Measurements from ENCODE around the gene RHBDF2.
"Not testable (repeated sequence)": the region's sequence is repeated elsewhere in the genome, so short reads cannot be mapped to it uniquely, and the experiment has no call there.

RHBDF2 gene

GRCh38 chr17:76517638-76518038, 16.4 kb upstream of the RHBDF2 start:
- H3K27me3 ChIP-seq (ENCODE audit: control insufficient read depth, insufficient read depth, low read length), result no peaks in the 10 kb centered on the region
- H3K27ac ChIP-seq (ENCODE audit: low read length), result no peak overlapping the region
- H3K36me3 ChIP-seq (ENCODE audit: control insufficient read depth, low read depth, low read length), result no peaks in the 10 kb centered on the region
- no peaks in the 10 kb centered on the region for H3K9me3 ChIP-seq (ENCODE audit: control insufficient read depth, low read depth, low read length)
- no peak overlapping the region for H3K4me3 ChIP-seq (ENCODE audit: low read length)
- H3K9ac ChIP-seq (ENCODE audit: low read length), result no peak overlapping the region
- no peaks in the 10 kb centered on the region for H3K4me1 ChIP-seq (ENCODE audit: control insufficient read depth, low read depth, low read length)

- Histone ChIP-seq H3K27ac (ENCODE audit: low read length) (no peak overlapping the region), H3K4me1 (ENCODE audit: control insufficient read depth, low read depth, low read length) (no peaks in the 10 kb centered on the region), H3K27me3 (ENCODE audit: control insufficient read depth, insufficient read depth, low read length) (no peaks in the 10 kb centered on the region), H3K9ac (ENCODE audit: low read length) (no peak overlapping the region), H3K4me3 (ENCODE audit: low read length) (no peak overlapping the region), H3K9me3 (ENCODE audit: control insufficient read depth, low read depth, low read length) (no peaks in the 10 kb centered on the region), H3K36me3 (ENCODE audit: control insufficient read depth, low read depth, low read length) (no peaks in the 10 kb centered on the region)
Measured at GRCh38 chr17:76515274-76515949, 14.2 kb upstream of the RHBDF2 start.

DNA sequence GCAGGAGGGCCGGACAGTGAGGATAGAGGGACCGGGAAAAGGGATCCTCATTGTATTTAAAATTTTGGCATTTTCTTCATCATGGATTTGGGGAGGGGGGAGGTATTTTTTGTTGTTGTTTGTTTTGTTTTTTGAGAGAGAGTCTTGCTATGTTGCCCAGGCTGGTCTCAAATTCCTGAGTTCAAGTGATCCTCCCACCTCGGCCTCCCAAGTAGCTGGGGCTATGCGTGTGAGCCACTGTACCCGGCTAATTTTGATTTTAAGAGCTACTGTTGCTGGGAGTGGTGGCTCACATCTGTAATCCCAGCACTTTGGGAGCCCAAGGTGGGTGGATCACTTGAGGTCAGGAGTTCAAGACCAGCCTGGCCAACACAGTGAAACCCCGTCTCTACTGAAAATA, 13.1 kb upstream of the RHBDF2 start:
- H3K9me3 ChIP-seq (ENCODE audit: control insufficient read depth, low read depth, low read length); H3K4me3 ChIP-seq (ENCODE audit: low read length); H3K27ac ChIP-seq (ENCODE audit: low read length); H3K27me3 ChIP-seq (ENCODE audit: control insufficient read depth, insufficient read depth, low read length); H3K4me1 ChIP-seq (ENCODE audit: control insufficient read depth, low read depth, low read length); H3K36me3 ChIP-seq (ENCODE audit: control insufficient read depth, low read depth, low read length); H3K9ac ChIP-seq (ENCODE audit: low read length): not testable (repeated sequence)

- H3K9me3 ChIP-seq (ENCODE audit: control insufficient read depth, low read depth, low read length), result no peaks in the 10 kb centered on the region
Measured at GRCh38 chr17:76513306-76513692, 12.1 kb upstream of the RHBDF2 start.

GRCh38 chr17:76512366-76513305, 11.4 kb upstream of the RHBDF2 start:
- Histone ChIP-seq H3K27ac (ENCODE audit: low read length) (no peak overlapping the region), H3K36me3 (ENCODE audit: control insufficient read depth, low read depth, low read length) (no peaks in the 10 kb centered on the region), H3K4me1 (ENCODE audit: control insufficient read depth, low read depth, low read length) (no peaks in the 10 kb centered on the region), H3K9me3 (ENCODE audit: control insufficient read depth, low read depth, low read length) (no peaks in the 10 kb centered on the region), H3K4me3 (ENCODE audit: low read length) (no peak overlapping the region), H3K27me3 (ENCODE audit: control insufficient read depth, insufficient read depth, low read length) (peaks cover under 1% of the 10 kb centered on the region), H3K9ac (ENCODE audit: low read length) (no peak overlapping the region)

More at GRCh38 chr17:76513306-76513692, 12.1 kb upstream of the RHBDF2 start:
- H3K4me3 ChIP-seq (ENCODE audit: low read length), result no peak overlapping the region
- no peaks in the 10 kb centered on the region for H3K27me3 ChIP-seq (ENCODE audit: control insufficient read depth, insufficient read depth, low read length)
- H3K4me1 ChIP-seq (ENCODE audit: control insufficient read depth, low read depth, low read length), result no peaks in the 10 kb centered on the region
- H3K36me3 ChIP-seq (ENCODE audit: control insufficient read depth, low read depth, low read length), result no peaks in the 10 kb centered on the region
- no peak overlapping the region for H3K9ac ChIP-seq (ENCODE audit: low read length)
- no peak overlapping the region for H3K27ac ChIP-seq (ENCODE audit: low read length)

GRCh38 chr17:76511668-76512365, 10.6 kb upstream of the RHBDF2 start:
- Histone ChIP-seq H3K9ac (ENCODE audit: low read length) (no peak overlapping the region), H3K36me3 (ENCODE audit: control insufficient read depth, low read depth, low read length) (no peaks in the 10 kb centered on the region), H3K4me1 (ENCODE audit: control insufficient read depth, low read depth, low read length) (no peaks in the 10 kb centered on the region), H3K27ac (ENCODE audit: low read length) (no peak overlapping the region), H3K4me3 (ENCODE audit: low read length) (no peak overlapping the region), H3K27me3 (ENCODE audit: control insufficient read depth, insufficient read depth, low read length) (peaks cover 8% of the 10 kb centered on the region), H3K9me3 (ENCODE audit: control insufficient read depth, low read depth, low read length) (no peaks in the 10 kb centered on the region)

DNA sequence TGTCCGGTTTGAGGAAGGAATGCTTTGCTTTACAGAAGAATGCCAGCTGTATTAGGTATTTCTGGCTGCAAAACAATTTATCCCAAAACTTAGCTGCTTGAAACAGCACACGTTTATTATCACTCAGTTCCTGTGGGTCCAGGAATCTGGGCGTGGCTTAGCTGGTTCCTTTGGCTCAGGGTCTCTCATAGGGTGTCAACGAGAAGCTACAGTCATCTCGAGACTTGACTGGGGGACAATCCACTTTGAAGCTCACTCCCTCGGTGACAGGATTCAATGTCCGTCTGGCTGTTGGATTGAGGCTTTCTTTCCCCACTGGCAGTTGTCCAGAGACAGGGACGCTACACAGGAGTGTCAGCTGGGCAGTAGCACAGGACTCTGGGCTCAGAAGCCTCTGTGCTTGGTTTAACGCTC, 9.6 kb upstream of the RHBDF2 start:
- Histone ChIP-seq H3K4me1 (ENCODE audit: control insufficient read depth, low read depth, low read length) (no peaks in the 10 kb centered on the region), H3K4me3 (ENCODE audit: low read length) (no peak overlapping the region), H3K27ac (ENCODE audit: low read length) (no peak overlapping the region), H3K27me3 (ENCODE audit: control insufficient read depth, insufficient read depth, low read length) (peaks cover 9% of the 10 kb centered on the region), H3K9me3 (ENCODE audit: control insufficient read depth, low read depth, low read length) (no peaks in the 10 kb centered on the region), H3K9ac (ENCODE audit: low read length) (no peak overlapping the region), H3K36me3 (ENCODE audit: control insufficient read depth, low read depth, low read length) (no peaks in the 10 kb centered on the region)

- not testable (repeated sequence) for H3K36me3 ChIP-seq (ENCODE audit: control insufficient read depth, low read depth, low read length); H3K4me1 ChIP-seq (ENCODE audit: control insufficient read depth, low read depth, low read length); H3K27ac ChIP-seq (ENCODE audit: low read length); H3K4me3 ChIP-seq (ENCODE audit: low read length); H3K27me3 ChIP-seq (ENCODE audit: control insufficient read depth, insufficient read depth, low read length); H3K9ac ChIP-seq (ENCODE audit: low read length); H3K9me3 ChIP-seq (ENCODE audit: control insufficient read depth, low read depth, low read length)
Measured at GRCh38 chr17:76508472-76509063, 7.3 kb upstream of the RHBDF2 start.

- no peaks in the 10 kb centered on the region for H3K36me3 ChIP-seq (ENCODE audit: control insufficient read depth, low read depth, low read length)
- H3K27me3 ChIP-seq (ENCODE audit: control insufficient read depth, insufficient read depth, low read length), result peaks cover 9% of the 10 kb centered on the region
- peaks cover 4% of the 10 kb centered on the region for H3K4me1 ChIP-seq (ENCODE audit: control insufficient read depth, low read depth, low read length)
- no peak overlapping the region for H3K4me3 ChIP-seq (ENCODE audit: low read length)
- H3K9me3 ChIP-seq (ENCODE audit: control insufficient read depth, low read depth, low read length), result no peaks in the 10 kb centered on the region
- H3K9ac ChIP-seq (ENCODE audit: low read length), result no peak overlapping the region
- H3K27ac ChIP-seq (ENCODE audit: low read length), result no peak overlapping the region
Measured at GRCh38 chr17:76506408-76507345, 5.5 kb upstream of the RHBDF2 start.

GRCh38 chr17:76504117-76504516, 2.9 kb upstream of the RHBDF2 start:
- H3K9ac ChIP-seq (ENCODE audit: low read length), result no peak overlapping the region
- no peak overlapping the region for H3K4me3 ChIP-seq (ENCODE audit: low read length)
- H3K27me3 ChIP-seq (ENCODE audit: control insufficient read depth, insufficient read depth, low read length), result peaks cover 20% of the 10 kb centered on the region

More at GRCh38 chr17:76504117-76504516, 2.9 kb upstream of the RHBDF2 start:
- Histone ChIP-seq H3K9me3 (ENCODE audit: control insufficient read depth, low read depth, low read length) (no peaks in the 10 kb centered on the region), H3K36me3 (ENCODE audit: control insufficient read depth, low read depth, low read length) (no peaks in the 10 kb centered on the region), H3K27ac (ENCODE audit: low read length) (no peak overlapping the region), H3K4me1 (ENCODE audit: control insufficient read depth, low read depth, low read length) (peaks cover 18% of the 10 kb centered on the region)
